GM19468 (cell line): ENCODE data around the gene ALX3.
"Not testable (repeated sequence)": the region's sequence is repeated elsewhere in the genome, so short reads cannot be mapped to it uniquely, and the experiment has no call there.

ENCODE experiments used
- ATAC-seq: cut with Tn5 transposase; IDR thresholded peaks from one replicate; pipeline ENCODE4 v1.9.1; 2021; ENCODE audit warnings: mild to moderate bottlenecking, moderate library complexity, moderate number of reproducible peaks; ENCODE audit not compliant: unreplicated experiment; ENCODE audit errors: extremely low read depth

ALX3 gene

DNA sequence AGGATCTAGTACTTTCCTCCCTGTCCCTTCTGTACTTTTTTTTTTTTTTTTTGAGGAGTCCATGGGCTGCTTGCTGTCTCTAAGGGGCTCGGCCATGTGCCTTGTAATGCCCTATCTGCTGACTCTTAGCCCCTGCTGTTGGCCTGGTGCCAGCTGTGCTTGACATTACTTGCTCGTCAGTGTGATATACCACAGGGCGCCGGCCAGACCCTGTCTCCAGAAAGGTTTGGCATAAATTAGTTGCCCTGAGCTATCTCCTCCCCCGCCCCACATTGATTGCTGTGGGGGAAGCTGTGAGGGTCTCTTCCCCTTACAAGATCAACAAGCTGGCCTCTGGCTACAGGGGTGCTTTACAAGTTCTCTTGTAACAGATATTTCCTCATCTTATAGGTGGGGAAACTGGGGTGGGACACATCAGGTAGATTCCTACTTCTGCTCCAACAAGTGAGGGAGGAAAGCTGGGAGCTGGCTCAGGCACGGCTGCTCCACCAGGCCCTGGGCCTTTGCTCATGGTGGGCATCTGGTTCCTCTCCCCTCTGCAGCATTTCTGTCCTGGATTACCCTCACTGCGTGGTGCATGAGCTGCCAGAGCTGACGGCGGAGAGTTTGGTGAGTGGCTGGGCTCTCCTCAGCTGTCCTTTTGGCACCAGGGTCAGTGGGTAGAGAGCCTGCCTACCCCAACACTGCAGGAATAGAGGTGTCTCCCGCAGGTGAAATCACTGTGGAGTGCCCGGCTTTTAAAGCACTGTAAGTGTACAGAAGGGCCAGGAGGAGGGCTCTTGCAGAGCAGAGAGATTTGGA is 20.5 kb downstream of the ALX3 start:
- no peak for ATAC-seq

GRCh38 chr1:110048923-110049601 is 21.4 kb downstream of the ALX3 start:
- no peak for ATAC-seq

DNA sequence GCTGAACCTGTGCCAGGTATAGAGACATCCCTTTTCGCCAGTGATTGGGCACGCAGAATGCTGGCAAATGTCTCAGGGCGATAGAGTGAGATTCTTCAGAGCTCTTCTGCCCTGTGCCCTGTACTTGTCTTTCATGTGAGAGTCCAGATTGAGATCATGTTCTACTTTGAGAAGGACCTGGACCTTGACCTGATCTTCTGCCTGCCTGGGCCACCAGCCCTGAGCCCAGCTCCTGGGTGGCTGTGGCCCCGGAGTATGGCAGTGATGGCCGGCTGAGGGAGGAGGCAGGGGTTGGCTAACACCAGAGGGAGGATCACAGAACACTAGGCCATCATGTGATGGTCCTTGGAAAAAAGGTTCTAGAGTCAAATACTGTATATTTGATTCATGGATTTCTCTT is 22.2 kb downstream of the ALX3 start:
- no peak for ATAC-seq

DNA sequence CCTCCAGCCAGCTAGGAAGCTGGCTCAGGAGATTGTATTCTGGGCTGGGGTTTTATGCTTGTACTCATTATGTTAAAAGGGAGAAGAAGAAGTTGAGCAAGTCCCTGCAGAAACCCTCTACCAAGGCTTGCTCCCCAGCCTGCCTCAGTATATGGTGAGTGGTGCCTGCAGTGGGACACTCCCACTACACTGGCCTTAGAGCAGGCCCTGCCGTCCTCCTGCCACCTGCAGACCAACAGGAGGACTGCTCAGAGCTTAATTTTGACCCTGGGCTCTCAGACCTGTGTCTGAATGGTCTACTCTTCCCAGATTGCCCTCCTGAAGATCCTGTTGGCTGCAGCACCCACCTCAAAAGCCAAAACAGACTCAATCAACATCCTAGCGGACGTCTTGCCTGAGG is 23.0 kb downstream of the ALX3 start:
- ATAC-seq: no peak

GRCh38 chr1:110043016-110043415 is 27.5 kb downstream of the ALX3 start:
- ATAC-seq: no peak

GRCh38 chr1:110040548-110040947 is 29.9 kb downstream of the ALX3 start:
- ATAC-seq: no peak

DNA sequence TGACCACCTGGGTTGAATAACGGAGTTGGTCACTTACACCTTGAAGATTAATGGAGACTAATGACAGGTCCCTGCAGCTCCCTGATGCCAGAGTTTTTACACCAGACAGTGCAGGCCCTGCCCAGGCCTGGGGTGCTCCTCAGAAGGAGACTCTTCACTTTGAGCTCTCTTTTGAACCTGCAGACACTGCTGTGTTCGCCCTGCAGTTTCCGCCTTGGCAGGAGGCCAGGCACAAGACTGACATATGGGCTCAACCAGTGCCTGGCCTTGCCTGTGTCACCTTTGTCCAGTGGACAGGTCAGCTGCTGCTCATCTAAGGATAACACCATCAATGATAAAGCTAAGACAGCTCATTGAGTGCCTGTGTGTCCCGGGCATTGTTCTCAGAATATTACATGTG is 30.8 kb downstream of the ALX3 start:
- no peak for ATAC-seq

DNA sequence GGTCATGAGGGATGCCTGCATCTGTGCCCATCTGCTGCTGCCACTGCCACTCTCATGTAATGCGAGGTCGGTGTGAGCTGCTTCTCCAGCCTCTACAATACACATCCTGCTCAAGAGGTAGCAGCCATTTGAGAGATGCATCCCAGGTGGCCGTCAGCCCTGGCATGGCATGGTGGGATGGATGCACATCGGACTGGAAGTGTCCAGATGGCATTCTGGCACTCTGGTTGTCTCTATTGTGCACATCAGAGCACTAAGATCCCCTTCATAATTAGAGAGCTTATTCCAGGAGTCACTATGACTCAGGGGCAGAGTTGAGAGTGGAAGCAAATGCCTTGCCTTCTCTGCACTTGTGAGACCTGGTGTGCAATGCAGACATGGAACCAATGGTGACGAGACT is 32.2 kb downstream of the ALX3 start:
- ATAC-seq: no peak

- ATAC-seq: no peak
These were observed 35.2 kb downstream of the ALX3 start for GRCh38 chr1:110035236-110035752.

- peak; percentile 72 for ATAC-seq
These were observed 35.8 kb downstream of the ALX3 start, which contains the start of gene STRIP1 for GRCh38 chr1:110034451-110035235. Gene STRIP1 (plus strand): TSS chr1:110034624. CDS start chr1:110034638, 14 bp downstream.

- ATAC-seq: no peak
These were observed 36.4 kb downstream of the ALX3 start for GRCh38 chr1:110034040-110034450.

- no peak for ATAC-seq
These were observed 37.1 kb downstream of the ALX3 start for GRCh38 chr1:110033421-110033820.

DNA sequence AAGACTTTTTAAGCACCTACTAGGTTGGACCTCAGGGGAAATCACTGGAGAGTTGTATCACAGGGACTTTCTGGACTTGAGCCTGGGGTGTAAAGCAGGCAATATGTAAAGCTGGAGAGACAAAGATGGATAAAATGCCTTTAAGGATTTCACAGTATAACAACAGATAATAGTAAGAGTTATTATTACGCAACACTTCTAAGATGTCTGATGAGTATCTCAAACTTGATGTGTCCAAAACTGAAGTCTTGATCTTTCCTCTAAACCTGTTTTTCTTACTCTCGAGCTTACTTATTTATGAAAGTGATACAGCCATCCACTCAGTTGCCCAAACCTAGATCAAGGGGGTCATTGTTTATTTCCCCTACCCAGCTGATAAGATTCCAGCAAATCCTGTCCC is 38.1 kb downstream of the ALX3 start:
- ATAC-seq: no peak

- ATAC-seq: not testable (repeated sequence)
These were observed 39.8 kb downstream of the ALX3 start for GRCh38 chr1:110030687-110031086.

- ATAC-seq: no peak
These were observed 45.9 kb downstream of the ALX3 start for GRCh38 chr1:110024613-110025012.

- ATAC-seq: no peak
These were observed 49.2 kb downstream of the ALX3 start for GRCh38 chr1:110021285-110021684.

DNA sequence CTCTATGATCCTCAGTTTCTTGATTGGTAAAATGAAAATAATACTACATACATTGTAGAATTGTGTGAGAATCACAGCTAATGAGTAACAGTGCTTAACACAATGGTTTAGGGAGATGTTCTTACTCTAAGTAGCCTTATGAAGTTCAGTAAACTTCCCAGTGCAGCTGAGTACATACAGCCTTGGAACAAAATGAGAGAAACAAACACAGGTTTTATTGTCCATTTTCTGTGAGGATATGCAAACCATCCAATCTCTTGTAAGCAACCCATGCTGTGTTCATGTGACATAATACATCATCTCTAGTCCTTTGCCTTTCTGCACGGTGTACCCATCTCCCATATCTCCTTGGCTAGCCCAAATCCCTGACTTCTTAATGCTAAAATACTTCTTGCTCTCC is 50.7 kb downstream of the ALX3 start:
- ATAC-seq: no peak

GRCh38 chr1:110018396-110018795 is 52.1 kb downstream of the ALX3 start:
- ATAC-seq: no peak

DNA sequence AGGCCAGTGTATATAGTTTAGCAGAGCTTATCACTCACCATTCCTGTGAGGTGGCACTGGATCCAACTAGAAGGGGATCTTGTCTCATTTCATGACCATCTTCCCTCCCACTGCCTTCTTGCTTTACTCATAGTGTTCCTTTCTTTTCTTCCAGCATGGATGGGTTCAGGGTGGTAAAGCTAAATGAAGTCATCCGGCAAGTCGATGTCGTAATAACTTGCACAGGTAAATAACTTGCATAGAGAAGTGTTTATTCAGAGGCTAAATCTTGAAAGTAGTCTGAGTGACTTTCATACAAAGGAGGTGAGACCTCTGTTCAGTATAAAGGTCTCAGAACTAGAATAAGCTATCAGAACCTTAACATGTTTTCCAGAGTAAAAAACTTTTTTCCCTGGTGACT is 52.7 kb downstream of the ALX3 start:
- ATAC-seq: no peak

DNA sequence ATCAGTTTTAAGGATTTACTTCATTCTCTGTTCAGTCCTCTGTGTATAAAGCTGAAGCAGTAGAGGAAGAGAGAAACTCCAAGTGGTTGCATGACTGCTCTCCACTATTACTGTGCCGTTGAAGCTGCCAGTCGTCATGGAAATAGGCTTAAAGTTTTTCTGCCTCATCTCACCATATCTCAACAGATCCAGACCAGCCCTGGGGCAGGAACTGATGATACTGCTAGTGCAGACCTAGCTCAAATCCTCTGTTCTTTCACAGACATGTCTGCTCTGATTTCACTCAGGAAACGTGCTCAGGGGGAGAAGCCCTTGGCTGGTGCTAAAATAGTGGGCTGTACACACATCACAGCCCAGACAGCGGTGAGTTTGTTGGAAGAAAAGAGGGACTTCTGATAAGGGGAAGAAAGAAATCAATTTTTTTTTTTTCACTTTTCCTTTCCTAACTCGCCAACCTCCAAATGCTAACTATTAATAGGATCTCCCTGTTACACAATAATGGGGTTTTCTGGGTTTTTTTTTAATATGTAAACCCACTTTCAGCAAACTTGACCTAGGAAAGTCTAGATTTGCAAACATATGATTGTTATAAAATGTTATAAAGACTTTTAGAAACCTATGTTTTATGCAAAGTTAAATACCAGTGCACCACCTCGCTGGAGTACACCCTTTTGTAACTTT is 58.2 kb downstream of the ALX3 start:
- ATAC-seq: peak; percentile 60
